Activated CD4-positive, alpha-beta memory T cell treated with anti-CD3 and anti-CD28 coated beads, Interleukin-2, amount 10 ng/mL, durations not matched to agents 7 days and 5 days (primary cell): Measurements from ENCODE around the gene MFSD12. TPM values are rescaled to one million over a fixed set of nuclear protein-coding genes. Genes with fewer than 3 reads are reported as not detected.
"Not testable (repeated sequence)": the region's sequence is repeated elsewhere in the genome, so short reads cannot be mapped to it uniquely, and the experiment has no call there.

Experiments
- CTCF ChIA-PET: fragments of 350-600 bp; sonication (Branson Sonifier 250); formaldehyde crosslinking; loops from one replicate; lab custom pipeline; 2021; ENCODE audit warnings: antibody characterized with exemption, inconsistent platforms; lab: Charles Lee
- POLR2A ChIA-PET: fragments of 350-600 bp; sonication (Branson Sonifier 250); formaldehyde crosslinking; loops from one replicate; lab custom pipeline; 2021; ENCODE audit warnings: antibody characterized with exemption; lab: Charles Lee
- DNase-seq: peaks from one replicate; pipeline ENCODE4 v3.0.0-alpha.2; 2020
- H3K27ac Mint-ChIP-seq: one replicate; pipeline ENCODE4 v1.8.0; 2021; ENCODE audit warnings: mild to moderate bottlenecking, mixed read lengths
- H3K27me3 Mint-ChIP-seq: one replicate; pipeline ENCODE4 v1.8.0; 2021; ENCODE audit warnings: mixed read lengths
- H3K36me3 Mint-ChIP-seq: one replicate; pipeline ENCODE4 v1.8.0; 2021; ENCODE audit warnings: low read depth, mixed read lengths
- H3K4me1 Mint-ChIP-seq: one replicate; pipeline ENCODE4 v1.8.0; 2021; ENCODE audit warnings: mixed read lengths
- H3K4me3 Mint-ChIP-seq: one replicate; pipeline ENCODE4 v1.8.0; 2021; ENCODE audit warnings: mild to moderate bottlenecking, mixed read lengths
- H3K9me3 Mint-ChIP-seq: one replicate; pipeline ENCODE4 v1.8.0; 2021; ENCODE audit warnings: mixed read lengths
- total RNA-seq, 2 experiments: library from RNA; stranded (reverse); gene quantifications; one replicate each; pipeline ENCODE4 v1.2.3, GENCODE V29; 2021

MFSD12 gene
- total RNA-seq, 2 experiments from 2014 or later: 51.4 to 55.1 TPM

DNA sequence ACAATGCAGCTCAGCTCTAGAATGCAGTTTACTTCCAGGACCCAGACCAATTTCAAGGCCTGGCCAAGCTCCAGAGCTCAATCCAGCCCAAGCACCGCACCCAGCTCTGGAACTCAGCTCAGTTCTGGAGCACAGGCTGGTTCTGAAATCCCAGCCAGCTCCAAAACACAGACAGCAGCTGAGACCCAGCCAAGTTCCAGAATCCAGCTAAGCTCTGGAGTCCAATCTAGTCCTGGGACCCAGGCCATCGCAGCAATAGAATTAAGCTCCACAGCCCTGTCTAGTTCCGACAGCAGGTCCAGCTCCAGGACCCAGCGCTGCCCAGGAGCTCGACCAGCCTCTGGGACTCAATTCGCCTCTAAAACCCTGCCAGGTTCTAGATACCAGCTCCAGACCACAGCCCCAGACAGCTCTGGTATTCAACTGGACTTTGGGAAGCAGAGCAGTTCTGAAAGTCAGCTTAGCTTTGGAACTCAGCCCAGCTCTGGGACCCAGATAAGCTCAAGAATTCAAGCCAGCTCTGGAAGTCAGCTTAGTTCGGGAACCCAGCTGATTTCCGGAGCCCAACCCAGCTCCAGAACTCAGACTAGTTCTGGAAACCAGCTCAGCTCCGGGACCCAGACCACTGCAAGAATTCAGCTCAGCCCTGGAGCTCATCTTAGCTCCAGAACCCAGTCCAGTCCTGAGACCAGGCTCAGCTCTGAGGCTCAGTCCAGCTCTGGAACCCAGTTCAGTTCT, 34.7 kb upstream of the MFSD12 start:
- Mint-ChIP-seq H3K4me1 (no peaks in the 10 kb centered on the region), H3K4me3 (no peak overlapping the region), H3K27ac (no peak overlapping the region), H3K27me3 (no peaks in the 10 kb centered on the region), H3K9me3 (peaks cover 7% of the 10 kb centered on the region), H3K36me3 (no peaks in the 10 kb centered on the region)
- no peak for DNase-seq
- CTCF ChIA-PET: no interaction called here
- POLR2A ChIA-PET: no interaction called here

DNA sequence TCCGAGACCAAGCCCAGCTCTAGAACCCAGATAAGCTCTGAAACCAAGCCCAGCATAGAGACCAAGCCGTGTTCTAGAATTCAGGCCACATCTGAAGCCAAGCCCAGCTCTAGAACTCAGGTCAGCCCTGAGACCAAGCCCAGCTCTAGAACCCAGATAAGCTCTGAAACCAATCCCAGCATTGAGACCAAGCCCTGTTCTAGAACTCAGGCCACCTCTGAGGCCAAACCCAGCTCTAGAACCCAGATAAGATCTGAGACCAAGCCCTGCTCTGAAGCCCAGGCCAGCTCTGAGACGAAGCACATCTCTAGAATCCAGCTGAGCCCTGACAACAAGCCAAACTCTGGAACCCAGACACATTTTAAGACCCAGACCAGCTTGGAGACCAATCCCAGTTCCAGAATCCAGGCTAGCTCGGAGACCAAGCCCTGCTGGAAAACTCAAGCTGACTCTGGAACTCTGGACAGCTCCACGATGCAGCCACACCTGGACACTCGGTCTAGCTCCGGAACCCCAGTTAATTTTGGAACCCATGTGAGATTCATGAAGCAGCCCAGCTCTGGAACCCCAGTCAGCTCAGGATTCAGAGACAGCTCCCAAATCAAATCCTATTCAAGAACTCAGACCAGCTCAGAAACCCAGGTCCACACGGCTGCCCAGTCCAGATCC, 33.7 kb upstream of the MFSD12 start:
- H3K27me3 Mint-ChIP-seq: no peaks in the 10 kb centered on the region
- CTCF ChIA-PET: interaction anchor here (0.6 to 1.4 kb wide), 4 partner anchors 9 to 46 kb away, joined by 3 read pairs; no protein-coding TSS in a partner anchor
- POLR2A ChIA-PET: no interaction called here
- no peak overlapping the region for H3K27ac Mint-ChIP-seq
- no peaks in the 10 kb centered on the region for H3K36me3 Mint-ChIP-seq
- H3K4me3 Mint-ChIP-seq: no peak overlapping the region
- no peaks in the 10 kb centered on the region for H3K4me1 Mint-ChIP-seq
- DNase-seq: no peak
- H3K9me3 Mint-ChIP-seq: peaks cover 7% of the 10 kb centered on the region

GRCh38 chr19:3589949-3590348, 32.6 kb upstream of the MFSD12 start:
- Mint-ChIP-seq H3K36me3 (no peaks in the 10 kb centered on the region), H3K4me1 (no peaks in the 10 kb centered on the region), H3K27me3 (no peaks in the 10 kb centered on the region), H3K27ac (no peak overlapping the region), H3K9me3 (peaks cover 7% of the 10 kb centered on the region), H3K4me3 (no peak overlapping the region)
- CTCF ChIA-PET: no interaction called here
- no peak for DNase-seq
- POLR2A ChIA-PET: no interaction called here

DNA sequence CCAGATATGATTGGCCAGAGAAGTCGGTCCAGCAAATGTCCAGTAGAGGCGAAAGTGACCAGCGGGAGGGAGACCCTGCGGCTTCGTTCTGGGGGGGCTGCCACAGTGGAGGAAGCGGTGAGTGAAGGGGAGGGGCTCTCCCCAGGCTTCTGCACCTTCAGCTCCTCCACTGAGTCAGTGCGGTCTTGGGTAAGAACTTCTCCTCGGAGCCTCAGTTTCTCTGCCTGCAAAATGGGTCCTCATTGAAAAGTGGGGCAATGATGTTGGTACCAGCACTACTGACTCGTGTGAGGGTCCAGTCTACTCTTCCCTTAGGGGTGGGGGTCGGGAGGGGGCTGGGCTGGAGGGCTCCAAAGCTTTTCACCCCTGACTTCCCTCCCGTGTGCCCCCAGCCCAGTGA, 32.1 kb upstream of the MFSD12 start:
- Mint-ChIP-seq H3K27me3 (no peaks in the 10 kb centered on the region), H3K36me3 (no peaks in the 10 kb centered on the region), H3K9me3 (peaks cover 7% of the 10 kb centered on the region), H3K27ac (no peak overlapping the region), H3K4me3 (no peak overlapping the region), H3K4me1 (no peaks in the 10 kb centered on the region)
- no peak for DNase-seq
- CTCF ChIA-PET: interaction anchor here (0.6 kb wide), 1 partner anchor 42 kb away, joined by 3 read pairs; no protein-coding TSS in a partner anchor
- POLR2A ChIA-PET: no interaction called here

- peaks cover 4% of the 10 kb centered on the region for H3K27me3 Mint-ChIP-seq
- H3K27ac Mint-ChIP-seq: no peak overlapping the region
- H3K9me3 Mint-ChIP-seq: peaks cover 7% of the 10 kb centered on the region
- no peak for DNase-seq
- H3K4me1 Mint-ChIP-seq: no peaks in the 10 kb centered on the region
- POLR2A ChIA-PET: no interaction called here
- H3K36me3 Mint-ChIP-seq: no peaks in the 10 kb centered on the region
- CTCF ChIA-PET: no interaction called here
- H3K4me3 Mint-ChIP-seq: no peak overlapping the region
Measured at GRCh38 chr19:3586707-3587346, 29.4 kb upstream of the MFSD12 start.

- ChIA-PET CTCF (no interaction called here), POLR2A (no interaction called here)
- Mint-ChIP-seq H3K4me1 (no peaks in the 10 kb centered on the region), H3K27ac (no peak overlapping the region), H3K36me3 (no peaks in the 10 kb centered on the region), H3K4me3 (no peak overlapping the region), H3K27me3 (peaks cover 4% of the 10 kb centered on the region), H3K9me3 (peaks cover 7% of the 10 kb centered on the region)
- no peak for DNase-seq
Measured at GRCh38 chr19:3586127-3586626, 28.8 kb upstream of the MFSD12 start.

DNA sequence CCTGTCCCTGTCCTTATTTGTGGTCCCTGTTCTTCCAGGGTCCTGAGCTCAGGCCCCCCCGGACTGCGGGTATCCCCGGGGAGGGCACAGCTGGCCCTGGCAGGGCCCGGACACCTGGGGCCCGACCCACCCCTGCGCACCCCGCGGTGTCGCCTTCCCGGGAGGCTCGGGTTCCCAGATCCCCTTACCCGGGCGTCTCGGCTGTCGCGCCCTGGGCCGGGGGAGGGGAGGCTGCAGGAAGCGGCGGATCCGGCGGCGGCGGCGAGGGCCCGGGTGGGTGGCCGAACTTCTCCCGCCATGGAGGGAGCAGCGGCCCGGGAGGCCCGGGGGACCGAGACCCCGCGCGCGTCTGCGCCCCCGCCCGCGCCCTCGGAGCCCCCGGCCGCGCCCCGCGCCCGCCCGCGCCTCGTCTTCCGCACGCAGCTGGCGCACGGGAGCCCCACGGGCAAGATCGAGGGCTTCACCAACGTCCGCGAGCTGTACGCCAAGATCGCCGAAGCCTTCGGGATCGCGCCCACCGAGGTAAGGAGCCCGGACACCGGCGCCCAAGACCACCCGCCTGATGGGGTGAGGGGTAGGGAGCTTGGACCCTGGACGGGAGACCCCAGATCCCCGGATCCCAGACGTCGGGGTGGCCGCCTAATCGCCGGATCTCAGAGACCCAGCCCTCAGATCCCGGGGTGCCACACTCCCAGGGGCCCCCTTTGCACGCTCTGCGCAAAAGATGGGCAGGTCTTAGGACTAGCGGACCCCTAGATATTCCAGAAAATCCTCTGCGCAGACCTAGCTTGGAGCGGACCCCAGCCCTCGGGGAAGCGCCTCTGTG, 28.1 kb upstream of the MFSD12 start, which contains the start of gene GIPC3:
Gene GIPC3 (plus strand): TSS at position 178 of the 826 bp plus-strand sequence. CDS start 120 bp downstream, at position 298.
- POLR2A ChIA-PET: no interaction called here
- Mint-ChIP-seq H3K27me3 (peaks cover 4% of the 10 kb centered on the region), H3K4me1 (no peaks in the 10 kb centered on the region), H3K9me3 (peaks cover 3% of the 10 kb centered on the region), H3K27ac (no peak within 1 kb of the TSS), H3K4me3 (no peak within 1 kb of the TSS), H3K36me3 (no peaks in the 10 kb centered on the region)
- DNase-seq: no peak
- CTCF ChIA-PET: interaction anchor here (0.5 to 0.8 kb wide), 3 partner anchors 77 to 887 kb away, joined by 3 to 5 read pairs (median 3); no protein-coding TSS in a partner anchor

GRCh38 chr19:3584036-3584802, 26.8 kb upstream of the MFSD12 start:
- DNase-seq, H3K4me3 Mint-ChIP-seq, POLR2A ChIA-PET, H3K9me3 Mint-ChIP-seq, H3K27me3 Mint-ChIP-seq, H3K36me3 Mint-ChIP-seq, CTCF ChIA-PET, H3K27ac Mint-ChIP-seq, H3K4me1 Mint-ChIP-seq: not testable (repeated sequence)

DNA sequence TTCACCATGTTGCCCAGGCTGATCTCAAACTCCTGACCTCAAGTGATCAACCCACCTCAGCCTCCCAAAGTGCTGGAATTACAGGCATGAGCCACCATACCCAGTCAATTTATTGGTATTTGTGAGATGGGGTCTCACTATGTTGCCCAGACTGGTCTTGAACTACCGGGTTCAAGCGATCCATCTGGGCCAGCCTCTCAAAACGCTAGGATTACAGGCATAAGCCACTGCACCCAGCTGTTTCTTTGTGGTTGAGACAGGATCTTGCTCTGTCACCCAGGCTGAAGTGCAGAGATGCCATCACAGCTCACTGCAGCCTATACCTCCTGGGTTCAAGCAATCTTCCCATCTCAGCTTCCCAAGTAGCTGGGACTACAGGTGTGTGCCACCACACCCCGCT, 24.4 kb upstream of the MFSD12 start:
- H3K9me3 Mint-ChIP-seq, POLR2A ChIA-PET, H3K27ac Mint-ChIP-seq, H3K27me3 Mint-ChIP-seq, DNase-seq, H3K4me3 Mint-ChIP-seq, H3K4me1 Mint-ChIP-seq, H3K36me3 Mint-ChIP-seq: not testable (repeated sequence)
- CTCF ChIA-PET: interaction anchor here (0.8 kb wide), 1 partner anchor 9 kb away, joined by 3 read pairs; no protein-coding TSS in a partner anchor

DNA sequence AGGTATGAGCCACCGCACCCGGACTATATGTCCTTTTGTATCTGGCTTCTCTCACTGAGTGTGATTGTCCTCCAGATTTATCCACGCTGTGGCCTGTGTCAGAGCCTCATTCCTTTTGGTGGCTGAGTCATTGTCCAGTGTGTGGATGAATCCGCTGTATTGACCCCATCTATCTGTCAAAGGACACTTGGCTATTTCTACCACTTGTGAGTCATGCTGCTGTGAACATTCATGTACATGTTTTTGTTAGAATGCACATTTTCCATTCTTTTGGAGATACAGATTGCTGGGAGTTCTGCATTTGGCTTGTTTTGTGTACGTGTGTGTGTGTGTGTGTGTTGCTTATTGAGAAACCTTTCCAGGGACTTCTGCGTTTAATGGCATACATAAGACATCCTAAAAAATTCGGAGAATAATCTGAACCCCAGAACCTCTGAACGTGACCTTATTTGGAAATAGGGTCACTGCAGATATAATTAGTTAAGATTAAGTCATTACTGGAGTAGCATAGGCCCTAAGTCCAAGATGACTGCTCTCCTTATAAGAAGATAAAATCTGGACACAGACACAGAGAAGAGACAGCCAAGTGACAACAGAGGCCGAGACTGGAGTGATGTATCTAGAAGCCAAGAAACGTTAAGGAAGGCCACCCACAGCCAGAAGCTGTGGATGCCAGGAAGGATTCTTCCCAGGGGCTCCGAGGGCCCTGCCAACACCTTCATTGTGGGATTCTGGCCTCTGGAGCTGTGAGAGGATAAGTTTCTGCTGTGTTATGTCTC, 23.0 kb upstream of the MFSD12 start:
- DNase-seq: no peak
- H3K27me3 Mint-ChIP-seq: peaks cover 4% of the 10 kb centered on the region
- no peaks in the 10 kb centered on the region for H3K9me3 Mint-ChIP-seq
- H3K27ac Mint-ChIP-seq: no peak overlapping the region
- H3K4me1 Mint-ChIP-seq: no peaks in the 10 kb centered on the region
- CTCF ChIA-PET: no interaction called here
- H3K36me3 Mint-ChIP-seq: peaks cover 5% of the 10 kb centered on the region
- POLR2A ChIA-PET: no interaction called here
- H3K4me3 Mint-ChIP-seq: no peak overlapping the region

DNA sequence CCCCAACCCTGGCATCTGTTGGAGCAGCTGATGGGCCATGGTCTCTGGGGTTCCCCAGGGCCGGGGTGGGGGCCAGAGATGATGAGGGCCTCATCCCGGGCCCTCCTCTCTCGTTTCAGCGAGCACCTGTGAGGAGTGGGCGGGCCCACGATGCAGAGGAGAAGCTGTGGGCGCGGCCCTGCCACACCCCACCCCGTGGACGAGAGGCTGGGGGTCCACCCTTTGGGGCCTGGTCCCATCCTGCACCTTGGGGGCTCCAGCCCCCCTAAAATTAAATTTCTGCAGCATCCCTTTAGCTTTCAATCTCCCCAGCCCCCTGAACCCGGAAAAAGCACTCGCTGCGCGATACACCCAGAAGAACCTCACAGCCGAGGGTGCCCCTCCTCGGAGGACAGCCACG, 21.0 kb upstream of the MFSD12 start:
- no peak for DNase-seq
- Mint-ChIP-seq H3K4me1 (peaks cover 3% of the 10 kb centered on the region), H3K4me3 (no peak overlapping the region), H3K36me3 (peaks cover 13% of the 10 kb centered on the region), H3K27me3 (peaks cover 2% of the 10 kb centered on the region), H3K9me3 (no peaks in the 10 kb centered on the region), H3K27ac (no peak overlapping the region)
- CTCF ChIA-PET: no interaction called here
- POLR2A ChIA-PET: interaction anchor here (1.4 kb wide), 1 partner anchor 46 kb away, joined by 3 read pairs; no protein-coding TSS in a partner anchor
